H1 (cell line): ENCODE measurements around the gene ARHGEF4. TPM values are rescaled to one million over a fixed set of nuclear protein-coding genes. Genes with fewer than 3 reads are reported as not detected.

Experiments
- BACH1 ChIP-seq: IDR thresholded peaks from 2 replicates; pipeline ENCODE4 v1.6.1; 2012; ENCODE audit warnings: low read length, improper control_type of control experiment
- CBX5 ChIP-seq: fragments of 300-800, 300-1000 bp; sonication (generic); IDR thresholded peaks from 2 replicates; pipeline ENCODE4 v1.7.1; 2016; ENCODE audit warnings: antibody characterized with exemption, low read length, low read depth
- CHD7 ChIP-seq: fragments of 300-600 bp; sonication (generic); IDR thresholded peaks from 2 replicates; pipeline ENCODE4 v1.7.1; 2012; ENCODE audit warnings: low read length, moderate library complexity, mild to moderate bottlenecking, inconsistent platforms; ENCODE audit not compliant: insufficient replicate concordance
- CREB1 ChIP-seq: IDR thresholded peaks from 2 replicates; pipeline ENCODE4 v1.6.1; 2012; ENCODE audit warnings: inconsistent platforms
- KDM4A ChIP-seq: IDR thresholded peaks from one replicate; pipeline ENCODE4 v1.7.1; 2012; ENCODE audit warnings: low read depth, mild to moderate bottlenecking, moderate library complexity, low read length, inconsistent platforms; ENCODE audit not compliant: severe bottlenecking
- POLR2A ChIP-seq, 2 experiments: IDR thresholded peaks; 1 replicate in 1 of 2; 2 replicates in 1 of 2; pipeline ENCODE4 v1.6.1; 2011; ENCODE audit warnings: low read depth in 2 of 2, low read length in 2 of 2, mild to moderate bottlenecking in 2 of 2; ENCODE audit errors: control extremely low read depth in 1 of 2
- RNF2 ChIP-seq: fragments of 200-900, 300-1000 bp; sonication (generic); IDR thresholded peaks from 2 replicates; pipeline ENCODE4 v1.7.1; 2016; ENCODE audit warnings: borderline replicate concordance, low read depth, mild to moderate bottlenecking, antibody characterized with exemption, low read length; ENCODE audit not compliant: poor library complexity, severe bottlenecking; ENCODE audit errors: missing control alignments
- polyA plus RNA-seq, 7 experiments: library from polyadenylated mRNA; depleted of rRNA in 3 of 7; stranded (reverse) in 5 of 7; unstranded in 2 of 7; fragments of >200 nt in 5 of 7; fragments of 200-250 nt in 2 of 7; gene quantifications; 1 replicate in 5 of 7; 2 replicates in 1 of 7; 4 replicates in 1 of 7; pipeline versions ENCODE4 v1.2.1 to v1.2.3, GENCODE V29; 2011 to 2013; ENCODE audit warnings: missing spikeins in 2 of 7, mixed read lengths in 2 of 7
- total RNA-seq: library from RNA; stranded (reverse); fragmentation: NEBNext Ultra II Directional; extraction: Animal tissue kit (Norgen Biotek cat#: 25700); gene quantifications from 2 replicates; pipeline ENCODE4 v1.2.1, GENCODE V29; 2021

ARHGEF4 gene
- total and polyA plus RNA-seq, 2 of the 8 experiments (the other 6 are each of a cell fraction or from before 2014, with no cell fraction given) = 10.6 to 14.6 TPM

- TF ChIP-seq CHD7 (no peak), RNF2 (no peak), BACH1 (no peak), POLR2A (IDR thresholded peaks at IDR 0.05; ENCODE audit: control extremely low read depth in 1 of 2, low read depth in 2 of 2, low read length in 2 of 2) (0 out of 3 replicates have a peak, but pooled peaks of 1 of the 2 experiments have one; percentile 36), CREB1 (no peak), CBX5 (no peak), KDM4A (no peak)
Observed at GRCh38 chr2:131046918-131047652, 210.4 kb downstream of the ARHGEF4 start (continued).
